Mesendoderm (in vitro differentiated cells): ENCODE data around the gene PVR.

ENCODE experiments used
- DNase-seq: peaks from one replicate; pipeline ENCODE4 v3.0.0; 2013
- H2AK5ac ChIP-seq: 2 replicates; pipeline ENCODE4 v1.6.1; 2013; ENCODE audit warnings: low read length, inconsistent platforms
- H2BK120ac ChIP-seq: 2 replicates; pipeline ENCODE4 v1.6.1; 2013; ENCODE audit warnings: low read depth, mild to moderate bottlenecking, low read length, moderate library complexity, mixed read lengths
- H2BK15ac ChIP-seq: replicated peaks from 2 replicates; pipeline ENCODE4 v1.6.1; 2013; ENCODE audit warnings: low read depth, mild to moderate bottlenecking, moderate library complexity
- H2BK5ac ChIP-seq: 2 replicates; pipeline ENCODE4 v1.6.1; 2013; ENCODE audit warnings: low read length, inconsistent platforms
- H3K18ac ChIP-seq: 2 replicates; pipeline ENCODE4 v1.6.1; 2013; ENCODE audit warnings: mild to moderate bottlenecking, low read length, mixed read lengths
- H3K23ac ChIP-seq: one replicate; pipeline ENCODE4 v1.6.1; 2013; ENCODE audit warnings: low read length
- H3K27ac ChIP-seq: 2 replicates; pipeline ENCODE4 v1.5.1; 2013; ENCODE audit warnings: low read depth, mild to moderate bottlenecking, inconsistent platforms, low read length, moderate library complexity
- H3K27me3 ChIP-seq: 2 replicates; pipeline ENCODE4 v1.6.1; 2013; ENCODE audit warnings: low read length, control low read depth, mild to moderate bottlenecking, inconsistent platforms; ENCODE audit not compliant: insufficient read depth, poor library complexity
- H3K36me3 ChIP-seq: 2 replicates; pipeline ENCODE4 v1.6.1; 2013; ENCODE audit warnings: low read length, inconsistent platforms; ENCODE audit not compliant: control insufficient read depth, insufficient read depth
- H3K4ac ChIP-seq: one replicate; pipeline ENCODE4 v1.6.1; 2013; ENCODE audit warnings: low read depth, mild to moderate bottlenecking, low read length, moderate library complexity
- H3K4me1 ChIP-seq: 2 replicates; pipeline ENCODE4 v1.6.1; 2013; ENCODE audit warnings: low read depth, low read length, inconsistent platforms; ENCODE audit not compliant: control insufficient read depth
- H3K4me2 ChIP-seq: 2 replicates; pipeline ENCODE4 v1.6.1; 2013; ENCODE audit warnings: low read length
- H3K4me3 ChIP-seq: 2 replicates; pipeline ENCODE4 v1.5.1; 2013; ENCODE audit warnings: mild to moderate bottlenecking, low read length
- H3K56ac ChIP-seq: one replicate; pipeline ENCODE4 v1.6.1; 2013; ENCODE audit warnings: low read length
- H3K79me1 ChIP-seq: 2 replicates; pipeline ENCODE4 v1.6.1; 2013; ENCODE audit warnings: low read length, inconsistent platforms
- H3K79me2 ChIP-seq: 2 replicates; pipeline ENCODE4 v1.6.1; 2013; ENCODE audit warnings: mild to moderate bottlenecking, low read length; ENCODE audit not compliant: control insufficient read depth, insufficient read depth
- H3K9ac ChIP-seq: 2 replicates; pipeline ENCODE4 v1.6.1; 2013; ENCODE audit warnings: low read length, inconsistent platforms
- H4K5ac ChIP-seq: one replicate; pipeline ENCODE4 v1.6.1; 2013; ENCODE audit warnings: low read length
- H4K8ac ChIP-seq: one replicate; pipeline ENCODE4 v1.6.1; 2013; ENCODE audit warnings: low read depth, mild to moderate bottlenecking, control low read depth, low read length, moderate library complexity
- WGBS: extraction: QIAGEN DNeasy Blood & Tissue Kit; methylation state at CpG from one replicate; pipeline ENCODE4 v1.1.7; 2013; ENCODE audit warnings: low lambda C conversion rate, missing lambda C conversion rate; ENCODE audit not compliant: insufficient coverage; ENCODE audit errors: extremely low coverage; 5-methylcytosine and 5-hydroxymethylcytosine counted together

The PVR gene

DNA sequence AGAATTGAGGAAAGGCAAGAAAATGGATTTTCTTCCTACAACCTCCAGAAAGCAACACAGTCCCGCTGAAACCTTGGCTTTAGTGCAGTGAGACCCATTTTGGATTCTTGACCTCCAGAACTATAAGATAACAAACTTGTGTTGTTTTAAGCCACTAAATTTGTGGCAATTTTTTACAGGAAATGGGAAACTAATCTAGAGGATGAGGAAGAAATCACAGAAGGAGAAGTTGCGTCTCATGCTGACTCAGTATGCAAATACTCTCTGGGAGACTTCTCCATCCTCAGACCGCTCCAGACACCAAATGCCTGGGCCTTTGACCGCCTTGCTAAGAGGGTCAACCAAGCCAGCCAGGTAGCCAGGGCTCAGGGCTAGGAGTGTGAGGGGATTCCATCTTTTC is 42.2 kb downstream of the PVR start:
- Histone ChIP-seq H3K23ac (no peak overlapping the region), H3K36me3 (no peaks in the 10 kb centered on the region), H3K27ac (no peak overlapping the region), H3K4ac (no peak overlapping the region), H2BK15ac (no peak overlapping the region), H3K9ac (no peak overlapping the region), H2BK120ac (no peak overlapping the region), H4K5ac (no peak overlapping the region), H3K18ac (no peak overlapping the region), H3K56ac (no peak overlapping the region), H4K8ac (no peak overlapping the region), H3K4me2 (no peak overlapping the region), H3K79me1 (no peaks in the 10 kb centered on the region), H2AK5ac (no peak overlapping the region), H2BK5ac (no peak overlapping the region), H3K4me1 (no peaks in the 10 kb centered on the region), H3K4me3 (no peak overlapping the region), H3K79me2 (no peaks in the 10 kb centered on the region), H3K27me3 (no peaks in the 10 kb centered on the region)
- no peak for DNase-seq
- no CpG with 5 or more reads among the region's 4 CpGs for WGBS

DNA sequence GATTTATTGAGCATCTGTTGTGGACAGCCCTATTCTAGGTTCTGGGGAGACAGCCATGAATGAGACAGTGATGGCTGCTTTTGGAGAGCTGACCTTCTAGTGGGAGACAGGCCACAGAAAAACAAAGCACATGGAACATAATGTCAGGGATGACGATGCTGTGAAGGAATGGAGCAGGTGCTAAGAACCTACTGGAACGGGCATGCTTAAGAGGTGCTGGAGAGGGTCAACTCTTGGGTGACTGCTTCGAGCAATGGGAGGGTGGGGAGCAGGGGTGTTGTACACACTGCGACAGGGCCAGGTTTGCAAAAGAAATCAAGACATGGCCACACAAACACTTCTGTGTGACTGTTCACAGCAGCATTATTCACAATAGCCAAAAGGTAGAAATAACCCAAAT is 43.2 kb downstream of the PVR start:
- Histone ChIP-seq H3K27me3 (no peaks in the 10 kb centered on the region), H4K5ac (no peak overlapping the region), H2AK5ac (no peak overlapping the region), H2BK120ac (no peak overlapping the region), H3K36me3 (no peaks in the 10 kb centered on the region), H2BK5ac (no peak overlapping the region), H3K23ac (no peak overlapping the region), H3K4me2 (no peak overlapping the region), H2BK15ac (no peak overlapping the region), H3K4ac (no peak overlapping the region), H3K27ac (no peak overlapping the region), H3K18ac (no peak overlapping the region), H3K56ac (peak overlapping the region; percentile 34), H3K79me2 (no peaks in the 10 kb centered on the region), H3K9ac (no peak overlapping the region), H4K8ac (no peak overlapping the region), H3K79me1 (no peaks in the 10 kb centered on the region), H3K4me3 (no peak overlapping the region), H3K4me1 (no peaks in the 10 kb centered on the region)
- no CpG with 5 or more reads among the region's 4 CpGs for WGBS
- DNase-seq: no peak

GRCh38 chr19:44687888-44688287 is 44.2 kb downstream of the PVR start:
- no peak overlapping the region for H3K23ac ChIP-seq
- H2BK15ac ChIP-seq: no peak overlapping the region
- no peaks in the 10 kb centered on the region for H3K36me3 ChIP-seq
- H4K8ac ChIP-seq: no peak overlapping the region
- no peak overlapping the region for H3K18ac ChIP-seq
- WGBS: no CpG with 5 or more reads among the region's 7 CpGs
- H3K4ac ChIP-seq: no peak overlapping the region
- DNase-seq: no peak
- H2BK120ac ChIP-seq: no peak overlapping the region
- no peak overlapping the region for H2BK5ac ChIP-seq
- H3K4me1 ChIP-seq: no peaks in the 10 kb centered on the region
- no peak overlapping the region for H3K4me3 ChIP-seq
- no peak overlapping the region for H3K56ac ChIP-seq
- no peak overlapping the region for H3K9ac ChIP-seq
- no peak overlapping the region for H4K5ac ChIP-seq
- H3K4me2 ChIP-seq: no peak overlapping the region
- no peaks in the 10 kb centered on the region for H3K79me1 ChIP-seq
- H3K27ac ChIP-seq: no peak overlapping the region
- H3K79me2 ChIP-seq: no peaks in the 10 kb centered on the region
- H3K27me3 ChIP-seq: no peaks in the 10 kb centered on the region
- H2AK5ac ChIP-seq: no peak overlapping the region

GRCh38 chr19:44689290-44690130 is 45.8 kb downstream of the PVR start:
- Histone ChIP-seq H3K4me1 (no peaks in the 10 kb centered on the region), H3K4me3 (no peak overlapping the region), H3K4ac (no peak overlapping the region), H3K36me3 (no peaks in the 10 kb centered on the region), H2BK5ac (no peak overlapping the region), H2BK120ac (no peak overlapping the region), H3K9ac (peak overlapping the region; percentile 26), H2AK5ac (no peak overlapping the region), H3K79me2 (no peaks in the 10 kb centered on the region), H3K27ac (no peak overlapping the region), H4K8ac (no peak overlapping the region), H3K27me3 (no peaks in the 10 kb centered on the region), H3K56ac (peak overlapping the region; percentile 73), H3K4me2 (peak overlapping the region; percentile 18), H3K79me1 (no peaks in the 10 kb centered on the region), H2BK15ac (no peak overlapping the region), H3K18ac (no peak overlapping the region), H4K5ac (no peak overlapping the region), H3K23ac (no peak overlapping the region)
- WGBS: no CpG with 5 or more reads among the region's 11 CpGs
- peak; percentile 82 for DNase-seq

GRCh38 chr19:44690131-44690440 is 46.4 kb downstream of the PVR start:
- no CpG with 5 or more reads among the region's 3 CpGs for WGBS
- no peaks in the 10 kb centered on the region for H3K27me3 ChIP-seq
- no peak overlapping the region for H3K4ac ChIP-seq
- no peak overlapping the region for H3K23ac ChIP-seq
- no peak overlapping the region for H4K5ac ChIP-seq
- no peak overlapping the region for H3K56ac ChIP-seq
- H3K36me3 ChIP-seq: no peaks in the 10 kb centered on the region
- no peak overlapping the region for H3K4me3 ChIP-seq
- H4K8ac ChIP-seq: no peak overlapping the region
- no peak overlapping the region for H2BK120ac ChIP-seq
- H2BK5ac ChIP-seq: no peak overlapping the region
- H2BK15ac ChIP-seq: no peak overlapping the region
- no peak overlapping the region for H3K27ac ChIP-seq
- DNase-seq: no peak
- no peaks in the 10 kb centered on the region for H3K79me2 ChIP-seq
- no peak overlapping the region for H3K18ac ChIP-seq
- no peaks in the 10 kb centered on the region for H3K4me1 ChIP-seq
- H2AK5ac ChIP-seq: no peak overlapping the region
- no peaks in the 10 kb centered on the region for H3K79me1 ChIP-seq
- no peak overlapping the region for H3K9ac ChIP-seq
- no peak overlapping the region for H3K4me2 ChIP-seq

- Histone ChIP-seq H3K18ac (no peak overlapping the region), H4K8ac (no peak overlapping the region), H3K79me2 (no peaks in the 10 kb centered on the region), H3K27me3 (no peaks in the 10 kb centered on the region), H2BK5ac (no peak overlapping the region), H2AK5ac (no peak overlapping the region), H3K9ac (no peak overlapping the region), H3K56ac (no peak overlapping the region), H3K4me3 (no peak overlapping the region), H4K5ac (no peak overlapping the region), H3K27ac (no peak overlapping the region), H3K36me3 (no peaks in the 10 kb centered on the region), H2BK120ac (no peak overlapping the region), H3K4me1 (no peaks in the 10 kb centered on the region), H3K23ac (no peak overlapping the region), H3K4me2 (no peak overlapping the region), H2BK15ac (no peak overlapping the region), H3K79me1 (no peaks in the 10 kb centered on the region), H3K4ac (no peak overlapping the region)
- WGBS: no CpG with 5 or more reads among the region's 5 CpGs
- DNase-seq: no peak
Measured at GRCh38 chr19:44692379-44692721, 48.6 kb downstream of the PVR start.
